ENCODE measurements around the gene OCIAD1. TPM values are rescaled to one million over a fixed set of nuclear protein-coding genes. Genes with fewer than 3 reads are reported as not detected.

OCIAD1 gene
- total and polyA plus RNA-seq, 2 of the 13 experiments (the other 11 are each of a cell fraction or from before 2014, with no cell fraction given): 67.3 to 74.9 TPM

DNA sequence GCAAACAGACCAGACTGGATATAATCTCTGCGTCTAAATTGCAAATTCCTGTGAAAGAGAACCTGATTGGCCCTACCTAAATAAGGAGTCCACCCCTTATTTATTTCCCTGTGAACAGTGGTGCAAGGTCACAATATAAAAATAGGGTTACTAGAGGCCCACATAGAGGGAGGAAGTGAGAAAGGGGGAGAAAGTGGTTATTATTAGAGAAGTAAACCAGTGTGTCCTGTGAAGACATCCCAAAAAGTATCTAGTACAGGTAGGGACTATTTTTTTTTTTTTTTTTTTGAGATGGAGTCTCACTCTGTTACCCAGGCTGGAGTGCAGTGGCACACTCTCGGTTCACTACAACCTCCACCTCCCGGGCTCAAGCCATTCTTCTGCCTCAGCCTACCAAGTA, 35.8 kb upstream of the OCIAD1 start:
- WGBS (ENCODE audit: low lambda C conversion rate): 48% methylated on average over 3 of the region's 3 CpGs
- ATAC-seq: no peak
- Histone ChIP-seq H3K9me3 (ENCODE audit: low read length) (no peaks in the 10 kb centered on the region), H3K4me2 (ENCODE audit: low read depth, low read length) (no peak overlapping the region), H2AFZ (ENCODE audit: low read length) (no peak overlapping the region), H3K4me3 (replicated peaks in 1 of 3; ENCODE audit: insufficient read depth in 1 of 3, low read depth in 2 of 3, low read length in 3 of 3) (no peak overlapping the region), H4K20me1 (ENCODE audit: insufficient read depth, low read length) (no peaks in the 10 kb centered on the region), H3K36me3 (replicated peaks in 1 of 2; ENCODE audit: control insufficient read depth in 1 of 2, insufficient read depth in 2 of 2, low read length in 2 of 2) (no peaks in the 10 kb centered on the region), H3K27ac (ENCODE audit: extremely low read length, insufficient read depth, low read length) (no peak overlapping the region), H3K79me2 (ENCODE audit: insufficient read depth, low read length) (no peaks in the 10 kb centered on the region), H3K9ac (ENCODE audit: insufficient read depth, low read depth, low read length) (no peak overlapping the region), H3K4me1 (ENCODE audit: insufficient read depth, low read length) (peaks cover 20% of the 10 kb centered on the region; the same call in 1 of the 2 replicates), H3K27me3 (ENCODE audit: control insufficient read depth in 1 of 2, insufficient read depth in 2 of 2, low read length in 2 of 2) (no peaks in the 10 kb centered on the region; a peak in 2 of 5 replicates)
- DNase-seq (ENCODE audit: low spot score): no peak
- FAIRE-seq: no peak
- in situ Hi-C loops (cut with HindIII; ENCODE audit: extremely low pct_ligation_motif_present, low pct_unique_long_range_greater_than_20kb): loop anchor here (25.0 kb wide), 1 partner anchor 208 kb away; no protein-coding TSS in a partner anchor
- BruUV-seq (replicated peaks): no TSS peak
- CTCF ChIA-PET (ENCODE audit: low intra/inter-chr PET ratio, low total read pairs): no interaction called here
- intact Hi-C loops (cut with micrococcal nuclease; ENCODE audit: unreplicated experiment): no loop called here
- POLR2A ChIA-PET: no interaction called here
- TF ChIP-seq SALL2 (CRISPR knock-in tag; IDR thresholded peaks at IDR 0.05) (no peak), PHF5A (CRISPR knock-in tag; IDR thresholded peaks at IDR 0.05; ENCODE audit: low read depth, unreplicated experiment) (no peak)

DNA sequence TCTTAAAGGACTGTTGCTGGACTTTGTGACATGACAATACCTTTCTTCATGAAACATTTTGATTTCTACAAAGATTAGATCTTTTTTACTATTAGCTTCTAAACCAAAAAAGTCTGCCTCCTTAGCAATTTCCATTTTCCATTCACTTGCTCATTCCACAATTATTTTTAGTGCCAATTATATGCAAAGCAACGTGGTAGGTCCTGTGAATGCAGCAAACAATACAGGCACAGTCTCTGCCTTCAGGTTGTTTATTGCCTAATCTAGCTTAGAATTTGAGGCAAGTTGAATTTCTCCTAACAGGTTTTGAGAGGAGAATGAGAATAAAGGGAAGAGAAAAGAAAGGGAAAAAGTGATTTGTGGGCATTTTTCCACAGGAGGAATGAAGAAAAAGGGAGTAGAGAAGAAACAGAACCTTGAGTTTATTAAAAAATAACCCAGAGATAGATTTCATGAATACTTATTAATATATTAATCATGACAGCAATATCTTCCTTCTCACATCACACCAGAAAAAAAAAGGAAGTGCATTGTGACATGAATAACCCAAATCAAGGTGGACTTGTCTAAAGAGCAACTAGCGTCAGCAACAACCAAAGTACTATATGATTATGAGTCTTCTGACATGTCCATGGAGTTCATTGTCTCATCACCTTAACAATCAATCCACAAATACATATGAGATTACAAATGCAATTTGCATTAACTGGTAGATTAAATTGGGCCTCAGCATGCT, 34.5 kb upstream of the OCIAD1 start:
- no peak overlapping the region for H3K4me2 ChIP-seq (ENCODE audit: low read depth, low read length)
- no peaks in the 10 kb centered on the region for H3K79me2 ChIP-seq (ENCODE audit: insufficient read depth, low read length)
- H3K27ac ChIP-seq (ENCODE audit: extremely low read length, insufficient read depth, low read length): no peak overlapping the region
- H3K27me3 ChIP-seq (ENCODE audit: control insufficient read depth in 1 of 2, insufficient read depth in 2 of 2, low read length in 2 of 2): no peaks in the 10 kb centered on the region; a peak in 2 of 5 replicates
- H3K4me3 ChIP-seq (replicated peaks in 1 of 3; ENCODE audit: insufficient read depth in 1 of 3, low read depth in 2 of 3, low read length in 3 of 3): no peak overlapping the region
- no peaks in the 10 kb centered on the region for H3K9me3 ChIP-seq (ENCODE audit: low read length)
- CTCF ChIA-PET (ENCODE audit: low intra/inter-chr PET ratio, low total read pairs): no interaction called here
- no peak overlapping the region for H3K9ac ChIP-seq (ENCODE audit: insufficient read depth, low read depth, low read length)
- no peaks in the 10 kb centered on the region for H3K36me3 ChIP-seq (replicated peaks in 1 of 2; ENCODE audit: control insufficient read depth in 1 of 2, insufficient read depth in 2 of 2, low read length in 2 of 2)
- intact Hi-C loops (cut with micrococcal nuclease; ENCODE audit: unreplicated experiment): no loop called here
- H2AFZ ChIP-seq (ENCODE audit: low read length): no peak overlapping the region
- no peaks in the 10 kb centered on the region for H4K20me1 ChIP-seq (ENCODE audit: insufficient read depth, low read length)
- POLR2A ChIA-PET: no interaction called here
- WGBS (ENCODE audit: low lambda C conversion rate): 48% methylated on average over 2 of the region's 2 CpGs
- H3K4me1 ChIP-seq (ENCODE audit: insufficient read depth, low read length): peaks cover 30% of the 10 kb centered on the region
- no TSS peak for BruUV-seq (replicated peaks)
- DNase-seq (ENCODE audit: low spot score): no peak
- in situ Hi-C loops (cut with HindIII; ENCODE audit: extremely low pct_ligation_motif_present, low pct_unique_long_range_greater_than_20kb): loop anchor here (25.0 kb wide), 1 partner anchor 209 kb away; no protein-coding TSS in a partner anchor
- FAIRE-seq: no peak
- ATAC-seq: no peak
- TF ChIP-seq RFX3 (CRISPR knock-in tag; IDR thresholded peaks at IDR 0.05): no peak
- TF ChIP-seq, protein P1, sequence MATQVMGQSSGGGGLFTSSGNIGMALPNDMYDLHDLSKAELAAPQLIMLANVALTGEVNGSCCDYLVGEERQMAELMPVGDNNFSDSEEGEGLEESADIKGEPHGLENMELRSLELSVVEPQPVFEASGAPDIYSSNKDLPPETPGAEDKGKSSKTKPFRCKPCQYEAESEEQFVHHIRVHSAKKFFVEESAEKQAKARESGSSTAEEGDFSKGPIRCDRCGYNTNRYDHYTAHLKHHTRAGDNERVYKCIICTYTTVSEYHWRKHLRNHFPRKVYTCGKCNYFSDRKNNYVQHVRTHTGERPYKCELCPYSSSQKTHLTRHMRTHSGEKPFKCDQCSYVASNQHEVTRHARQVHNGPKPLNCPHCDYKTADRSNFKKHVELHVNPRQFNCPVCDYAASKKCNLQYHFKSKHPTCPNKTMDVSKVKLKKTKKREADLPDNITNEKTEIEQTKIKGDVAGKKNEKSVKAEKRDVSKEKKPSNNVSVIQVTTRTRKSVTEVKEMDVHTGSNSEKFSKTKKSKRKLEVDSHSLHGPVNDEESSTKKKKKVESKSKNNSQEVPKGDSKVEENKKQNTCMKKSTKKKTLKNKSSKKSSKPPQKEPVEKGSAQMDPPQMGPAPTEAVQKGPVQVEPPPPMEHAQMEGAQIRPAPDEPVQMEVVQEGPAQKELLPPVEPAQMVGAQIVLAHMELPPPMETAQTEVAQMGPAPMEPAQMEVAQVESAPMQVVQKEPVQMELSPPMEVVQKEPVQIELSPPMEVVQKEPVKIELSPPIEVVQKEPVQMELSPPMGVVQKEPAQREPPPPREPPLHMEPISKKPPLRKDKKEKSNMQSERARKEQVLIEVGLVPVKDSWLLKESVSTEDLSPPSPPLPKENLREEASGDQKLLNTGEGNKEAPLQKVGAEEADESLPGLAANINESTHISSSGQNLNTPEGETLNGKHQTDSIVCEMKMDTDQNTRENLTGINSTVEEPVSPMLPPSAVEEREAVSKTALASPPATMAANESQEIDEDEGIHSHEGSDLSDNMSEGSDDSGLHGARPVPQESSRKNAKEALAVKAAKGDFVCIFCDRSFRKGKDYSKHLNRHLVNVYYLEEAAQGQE (IDR thresholded peaks at IDR 0.05; ENCODE audit: borderline replicate concordance in 1 of 2, low read depth in 1 of 2, low read length in 2 of 2): no peak
- TF ChIP-seq, protein P2, sequence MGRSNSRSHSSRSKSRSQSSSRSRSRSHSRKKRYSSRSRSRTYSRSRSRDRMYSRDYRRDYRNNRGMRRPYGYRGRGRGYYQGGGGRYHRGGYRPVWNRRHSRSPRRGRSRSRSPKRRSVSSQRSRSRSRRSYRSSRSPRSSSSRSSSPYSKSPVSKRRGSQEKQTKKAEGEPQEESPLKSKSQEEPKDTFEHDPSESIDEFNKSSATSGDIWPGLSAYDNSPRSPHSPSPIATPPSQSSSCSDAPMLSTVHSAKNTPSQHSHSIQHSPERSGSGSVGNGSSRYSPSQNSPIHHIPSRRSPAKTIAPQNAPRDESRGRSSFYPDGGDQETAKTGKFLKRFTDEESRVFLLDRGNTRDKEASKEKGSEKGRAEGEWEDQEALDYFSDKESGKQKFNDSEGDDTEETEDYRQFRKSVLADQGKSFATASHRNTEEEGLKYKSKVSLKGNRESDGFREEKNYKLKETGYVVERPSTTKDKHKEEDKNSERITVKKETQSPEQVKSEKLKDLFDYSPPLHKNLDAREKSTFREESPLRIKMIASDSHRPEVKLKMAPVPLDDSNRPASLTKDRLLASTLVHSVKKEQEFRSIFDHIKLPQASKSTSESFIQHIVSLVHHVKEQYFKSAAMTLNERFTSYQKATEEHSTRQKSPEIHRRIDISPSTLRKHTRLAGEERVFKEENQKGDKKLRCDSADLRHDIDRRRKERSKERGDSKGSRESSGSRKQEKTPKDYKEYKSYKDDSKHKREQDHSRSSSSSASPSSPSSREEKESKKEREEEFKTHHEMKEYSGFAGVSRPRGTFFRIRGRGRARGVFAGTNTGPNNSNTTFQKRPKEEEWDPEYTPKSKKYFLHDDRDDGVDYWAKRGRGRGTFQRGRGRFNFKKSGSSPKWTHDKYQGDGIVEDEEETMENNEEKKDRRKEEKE (IDR thresholded peaks at IDR 0.05): no peak
- no peak for TF ChIP-seq AKAP8 (CRISPR knock-in tag; IDR thresholded peaks at IDR 0.05)
